GM19239 (cell line): ENCODE results near the gene ARHGEF28.

Experiments used
- DNase-seq: peaks from one replicate; pipeline ENCODE4 v3.0.0; 2011; ENCODE audit warnings: low spot score; ENCODE audit not compliant: insufficient read length
- FAIRE-seq: peaks from 2 replicates; lab custom pipeline; 2011; peaks lifted over from hg19 to GRCh38; lab: Jason Lieb, UNC

ARHGEF28 gene

GRCh38 chr5:73909474-73909873 lies 283.5 kb downstream of the ARHGEF28 start:
- FAIRE-seq (no peak), DNase-seq (no peak)

- no peak for FAIRE-seq
- no peak for DNase-seq
These were observed 285.9 kb downstream of the ARHGEF28 start for GRCh38 chr5:73911761-73912393.

- no peak for FAIRE-seq
- no peak for DNase-seq
These were observed 286.9 kb downstream of the ARHGEF28 start for GRCh38 chr5:73912821-73913271.

- no peak for DNase-seq
- no peak for FAIRE-seq
These were observed 288.0 kb downstream of the ARHGEF28 start for GRCh38 chr5:73913971-73914370.

- DNase-seq (no peak), FAIRE-seq (no peak)
These were observed 289.3 kb downstream of the ARHGEF28 start for GRCh38 chr5:73915345-73915744.

GRCh38 chr5:73917433-73917832 lies 291.4 kb downstream of the ARHGEF28 start:
- DNase-seq (no peak), FAIRE-seq (no peak)

GRCh38 chr5:73917891-73918290 lies 291.9 kb downstream of the ARHGEF28 start:
- DNase-seq (no peak), FAIRE-seq (no peak)

- FAIRE-seq = no peak
- DNase-seq = no peak
These were observed 292.8 kb downstream of the ARHGEF28 start for GRCh38 chr5:73918791-73919221.

- FAIRE-seq = no peak
These were observed 295.7 kb downstream of the ARHGEF28 start for GRCh38 chr5:73921741-73922140.

GRCh38 chr5:73922224-73922623 lies 296.2 kb downstream of the ARHGEF28 start:
- no peak for FAIRE-seq
- no peak for DNase-seq

More at GRCh38 chr5:73921741-73922140, 295.7 kb downstream of the ARHGEF28 start:
- DNase-seq = no peak

- DNase-seq (no peak), FAIRE-seq (no peak)
These were observed 297.0 kb downstream of the ARHGEF28 start for GRCh38 chr5:73922875-73923557.

- DNase-seq (no peak), FAIRE-seq (no peak)
These were observed 302.6 kb downstream of the ARHGEF28 start for GRCh38 chr5:73928476-73929070.

GRCh38 chr5:73935719-73936118 lies 309.7 kb downstream of the ARHGEF28 start:
- no peak for FAIRE-seq

GRCh38 chr5:73938280-73938937 lies 312.4 kb downstream of the ARHGEF28 start:
- FAIRE-seq = no peak
- no peak for DNase-seq

More at GRCh38 chr5:73935719-73936118, 309.7 kb downstream of the ARHGEF28 start:
- DNase-seq = no peak

- no peak for FAIRE-seq
- no peak for DNase-seq
These were observed 312.9 kb downstream of the ARHGEF28 start for GRCh38 chr5:73938938-73939320.

GRCh38 chr5:73939557-73939956 lies 313.6 kb downstream of the ARHGEF28 start:
- FAIRE-seq (no peak), DNase-seq (no peak)

- FAIRE-seq = no peak
- no peak for DNase-seq
These were observed 314.0 kb downstream of the ARHGEF28 start for GRCh38 chr5:73940026-73940425.

- FAIRE-seq (no peak), DNase-seq (no peak)
These were observed 314.8 kb downstream of the ARHGEF28 start for GRCh38 chr5:73940801-73941200.

GRCh38 chr5:73942783-73943182 lies 316.8 kb downstream of the ARHGEF28 start:
- FAIRE-seq (no peak), DNase-seq (no peak)

GRCh38 chr5:73943397-73943796 lies 317.4 kb downstream of the ARHGEF28 start:
- FAIRE-seq = no peak

GRCh38 chr5:73944581-73944980 lies 318.6 kb downstream of the ARHGEF28 start:
- DNase-seq (no peak), FAIRE-seq (no peak)

More at GRCh38 chr5:73943397-73943796, 317.4 kb downstream of the ARHGEF28 start:
- no peak for DNase-seq
